ENCODE data around the gene ZNF385D. TPM values are rescaled to one million over a fixed set of nuclear protein-coding genes. Genes with fewer than 3 reads are reported as not detected.

ZNF385D gene
- total RNA-seq, 1 donor from 2014 or later: 0.43 TPM

- no peak for TF ChIP-seq CTCF (IDR thresholded peaks at IDR 0.05)
- H3K36me3 Mint-ChIP-seq (ENCODE audit: unreplicated experiment): no peaks in the 10 kb centered on the region
- peaks cover 4% of the 10 kb centered on the region for H3K9me3 Mint-ChIP-seq (ENCODE audit: unreplicated experiment)
- peaks cover 2% of the 10 kb centered on the region for H3K27me3 Mint-ChIP-seq (ENCODE audit: unreplicated experiment)
- H3K27ac Mint-ChIP-seq (ENCODE audit: unreplicated experiment): no peak overlapping the region
- H3K4me3 Mint-ChIP-seq (ENCODE audit: unreplicated experiment): no peak overlapping the region
- no peaks in the 10 kb centered on the region for H3K4me1 Mint-ChIP-seq (ENCODE audit: unreplicated experiment)
- no peak for DNase-seq (ENCODE audit: extremely low spot score, unreplicated experiment)
Measured at GRCh38 chr3:21794291-21794690, 43.3 kb upstream of the ZNF385D start.

- peaks cover 3% of the 10 kb centered on the region for H3K9me3 Mint-ChIP-seq (ENCODE audit: unreplicated experiment)
- no peaks in the 10 kb centered on the region for H3K36me3 Mint-ChIP-seq (ENCODE audit: unreplicated experiment)
- TF ChIP-seq CTCF (IDR thresholded peaks at IDR 0.05): no peak
- H3K27me3 Mint-ChIP-seq (ENCODE audit: unreplicated experiment): peaks cover 2% of the 10 kb centered on the region
- no peak for DNase-seq (ENCODE audit: extremely low spot score, unreplicated experiment)
- H3K27ac Mint-ChIP-seq (ENCODE audit: unreplicated experiment): no peak overlapping the region
- H3K4me1 Mint-ChIP-seq (ENCODE audit: unreplicated experiment): no peaks in the 10 kb centered on the region
- H3K4me3 Mint-ChIP-seq (ENCODE audit: unreplicated experiment): no peak overlapping the region
Measured at GRCh38 chr3:21792176-21792575, 41.2 kb upstream of the ZNF385D start.

GRCh38 chr3:21791356-21791755 lies 40.3 kb upstream of the ZNF385D start:
- Mint-ChIP-seq H3K9me3 (ENCODE audit: unreplicated experiment) (peaks cover 3% of the 10 kb centered on the region), H3K27ac (ENCODE audit: unreplicated experiment) (no peak overlapping the region), H3K4me1 (ENCODE audit: unreplicated experiment) (peaks cover 2% of the 10 kb centered on the region), H3K36me3 (ENCODE audit: unreplicated experiment) (no peaks in the 10 kb centered on the region), H3K27me3 (ENCODE audit: unreplicated experiment) (peaks cover 2% of the 10 kb centered on the region), H3K4me3 (ENCODE audit: unreplicated experiment) (no peak overlapping the region)
- TF ChIP-seq CTCF (IDR thresholded peaks at IDR 0.05): no peak
- no peak for DNase-seq (ENCODE audit: extremely low spot score, unreplicated experiment)

- TF ChIP-seq CTCF (IDR thresholded peaks at IDR 0.05): no peak
- peaks cover 2% of the 10 kb centered on the region for H3K27me3 Mint-ChIP-seq (ENCODE audit: unreplicated experiment)
- no peak for DNase-seq (ENCODE audit: extremely low spot score, unreplicated experiment)
- H3K36me3 Mint-ChIP-seq (ENCODE audit: unreplicated experiment): no peaks in the 10 kb centered on the region
- H3K27ac Mint-ChIP-seq (ENCODE audit: unreplicated experiment): no peak overlapping the region
- H3K4me3 Mint-ChIP-seq (ENCODE audit: unreplicated experiment): no peak overlapping the region
- H3K4me1 Mint-ChIP-seq (ENCODE audit: unreplicated experiment): peaks cover 9% of the 10 kb centered on the region
- peaks cover 3% of the 10 kb centered on the region for H3K9me3 Mint-ChIP-seq (ENCODE audit: unreplicated experiment)
Measured at GRCh38 chr3:21790466-21790865, 39.5 kb upstream of the ZNF385D start.

- no peak for DNase-seq (ENCODE audit: extremely low spot score, unreplicated experiment)
- H3K36me3 Mint-ChIP-seq (ENCODE audit: unreplicated experiment): no peaks in the 10 kb centered on the region
- no peak for TF ChIP-seq CTCF (IDR thresholded peaks at IDR 0.05)
- peaks cover 2% of the 10 kb centered on the region for H3K27me3 Mint-ChIP-seq (ENCODE audit: unreplicated experiment)
- H3K4me1 Mint-ChIP-seq (ENCODE audit: unreplicated experiment): peaks cover 9% of the 10 kb centered on the region
- peaks cover 3% of the 10 kb centered on the region for H3K9me3 Mint-ChIP-seq (ENCODE audit: unreplicated experiment)
- no peak overlapping the region for H3K27ac Mint-ChIP-seq (ENCODE audit: unreplicated experiment)
- no peak overlapping the region for H3K4me3 Mint-ChIP-seq (ENCODE audit: unreplicated experiment)
Measured at GRCh38 chr3:21789730-21790129, 38.7 kb upstream of the ZNF385D start.

All from osteocyte (in vitro differentiated cells).